Mucosa of descending colon (tissue), 3 donors: Measurements from ENCODE around the gene QARS1. TPM values are rescaled to one million over a fixed set of nuclear protein-coding genes. Genes with fewer than 3 reads are reported as not detected.

Experiments
- ATAC-seq: fragments of 200-7000 bp; cut with Tn5 transposase; one replicate; pipeline ENCODE4 v1.9.1; 2020; ENCODE audit warnings: mild to moderate bottlenecking, moderate library complexity
- DNase-seq, 3 donors: peaks; one replicate each; pipeline ENCODE4 v3.0.0-alpha.2; 2020
- H3K36me3 ChIP-seq: fragments of 200-600 bp; one replicate; pipeline ENCODE4 v1.8.0; 2021; ENCODE audit warnings: low read depth, mild to moderate bottlenecking
- H3K4me1 ChIP-seq: fragments of 200-600 bp; one replicate; pipeline ENCODE4 v1.8.0; 2021; ENCODE audit warnings: low read depth, mild to moderate bottlenecking
- H3K4me3 ChIP-seq: fragments of 200-600 bp; one replicate; pipeline ENCODE4 v1.8.0; 2021; ENCODE audit warnings: mild to moderate bottlenecking
- H3K9me3 ChIP-seq: fragments of 200-600 bp; one replicate; pipeline ENCODE4 v1.8.0; 2021; ENCODE audit warnings: mild to moderate bottlenecking
- intact Hi-C, 2 donors: fragments of 100-400 bp; cut with DNase I in 1 of 2; cut with micrococcal nuclease in 1 of 2; formaldehyde crosslinking; loops; one replicate each; pipeline versions ENCODE4 v1.11.0 to v1.11.1; 2022; cut with DNase I, micrococcal nuclease
- microRNA-seq: library from miRNA; unstranded; fragments of <30 nt; microRNA quantifications from one replicate; pipeline ENCODE4, GENCODE V29; 2019
- total RNA-seq, 3 donors: library from RNA; stranded (reverse); fragmentation: NEBNext Ultra II Directional in 2 of 3; extraction: Animal tissue kit (Norgen Biotek cat#: 25700) in 2 of 3; gene quantifications; one replicate each; pipeline versions ENCODE4 v1.2.1 to v1.2.4, GENCODE V29; 2021 to 2023
- TF ChIP-seq, protein P1 (sequence below): fragments of 200-600 bp; IDR thresholded peaks from one replicate; pipeline ENCODE4 v1.8.0; 2022; ENCODE audit warnings: antibody characterized with exemption, mild to moderate bottlenecking
- donor health status: DM: no; HTN: no; CAD: no; lungs with moderate emphysema.
- donor health status: DM: no; HTN: no; CAD: no.
- donor health status: DM: no; HTN: yes; CAD: no.

QARS1 gene
- total RNA-seq, 3 donors from 2014 or later, result 235 to 415 (median 373) TPM

DNA sequence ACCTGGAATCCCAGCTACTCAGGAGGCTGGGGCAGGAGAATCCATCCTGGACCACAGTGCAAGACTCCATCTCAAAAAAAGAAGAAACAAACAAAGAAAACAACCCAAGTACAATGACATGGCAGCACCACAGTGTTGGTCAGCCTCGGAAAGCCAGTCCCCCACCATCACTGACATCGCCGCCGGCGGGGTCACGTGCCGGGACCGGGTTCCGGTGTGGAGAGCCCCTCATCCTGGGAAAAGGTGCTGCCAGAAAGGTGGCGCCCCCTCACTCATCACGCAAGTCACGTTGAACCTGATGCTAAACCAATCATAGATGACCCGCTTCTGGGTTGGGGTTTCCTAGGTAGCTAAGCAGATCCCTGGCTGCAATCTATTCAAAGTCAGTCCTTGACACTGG lies 28.4 kb downstream of the QARS1 start:
- TF ChIP-seq, protein P1, sequence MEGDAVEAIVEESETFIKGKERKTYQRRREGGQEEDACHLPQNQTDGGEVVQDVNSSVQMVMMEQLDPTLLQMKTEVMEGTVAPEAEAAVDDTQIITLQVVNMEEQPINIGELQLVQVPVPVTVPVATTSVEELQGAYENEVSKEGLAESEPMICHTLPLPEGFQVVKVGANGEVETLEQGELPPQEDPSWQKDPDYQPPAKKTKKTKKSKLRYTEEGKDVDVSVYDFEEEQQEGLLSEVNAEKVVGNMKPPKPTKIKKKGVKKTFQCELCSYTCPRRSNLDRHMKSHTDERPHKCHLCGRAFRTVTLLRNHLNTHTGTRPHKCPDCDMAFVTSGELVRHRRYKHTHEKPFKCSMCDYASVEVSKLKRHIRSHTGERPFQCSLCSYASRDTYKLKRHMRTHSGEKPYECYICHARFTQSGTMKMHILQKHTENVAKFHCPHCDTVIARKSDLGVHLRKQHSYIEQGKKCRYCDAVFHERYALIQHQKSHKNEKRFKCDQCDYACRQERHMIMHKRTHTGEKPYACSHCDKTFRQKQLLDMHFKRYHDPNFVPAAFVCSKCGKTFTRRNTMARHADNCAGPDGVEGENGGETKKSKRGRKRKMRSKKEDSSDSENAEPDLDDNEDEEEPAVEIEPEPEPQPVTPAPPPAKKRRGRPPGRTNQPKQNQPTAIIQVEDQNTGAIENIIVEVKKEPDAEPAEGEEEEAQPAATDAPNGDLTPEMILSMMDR, result no peak
- Histone ChIP-seq H3K4me3 (no peak overlapping the region), H3K36me3 (no peaks in the 10 kb centered on the region), H3K9me3 (no peaks in the 10 kb centered on the region), H3K4me1 (no peaks in the 10 kb centered on the region)
- intact Hi-C loops, result no loop called here
- DNase-seq, result no peak
- no peak for ATAC-seq

DNA sequence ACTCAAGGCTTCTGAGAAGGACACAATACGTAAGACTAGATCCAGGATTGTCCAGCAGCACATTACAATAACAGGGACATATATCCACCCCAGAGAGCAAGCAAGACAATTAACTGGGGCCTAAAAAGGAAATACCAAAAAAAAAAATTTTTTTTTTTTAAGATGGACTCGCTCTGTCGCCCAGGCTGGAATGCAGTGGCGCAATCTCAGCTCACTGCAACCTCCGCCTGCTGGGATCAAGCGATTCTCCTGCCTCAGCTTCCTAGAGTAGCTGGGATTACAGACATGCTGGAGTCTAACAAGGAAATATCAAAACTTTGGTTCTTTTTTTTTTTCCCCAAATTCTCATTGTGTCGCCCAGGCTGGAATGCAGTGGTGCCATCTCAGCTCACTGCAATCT lies 46.5 kb downstream of the QARS1 start:
- intact Hi-C loops, result no loop called here
- H3K9me3 ChIP-seq, result no peaks in the 10 kb centered on the region
- H3K4me1 ChIP-seq, result no peaks in the 10 kb centered on the region
- DNase-seq (no peak), ATAC-seq (no peak)
- TF ChIP-seq, protein P1, result no peak
- H3K4me3 ChIP-seq, result no peak overlapping the region
- H3K36me3 ChIP-seq, result peaks cover 13% of the 10 kb centered on the region

DNA sequence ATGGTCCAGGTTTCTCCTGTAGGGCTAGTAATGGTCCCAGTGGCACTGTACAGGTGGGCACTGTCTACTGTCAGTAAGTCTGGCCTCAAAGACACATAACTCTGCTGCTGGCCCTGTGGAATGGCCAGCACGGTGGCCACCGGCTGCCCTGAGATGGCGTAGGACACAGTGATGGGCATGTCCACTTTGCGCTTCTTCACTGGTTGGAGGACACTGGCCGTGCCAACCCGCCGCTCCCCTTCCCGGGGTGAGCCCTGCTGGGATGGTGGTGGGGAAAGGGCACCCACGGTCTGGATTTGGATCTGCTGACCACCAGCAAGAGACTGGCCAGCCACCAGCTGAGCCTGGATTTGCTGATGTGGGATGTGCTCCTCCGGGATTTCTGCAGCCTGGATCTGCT lies 47.3 kb downstream of the QARS1 start:
- Histone ChIP-seq H3K4me1 (no peaks in the 10 kb centered on the region), H3K36me3 (peaks cover 13% of the 10 kb centered on the region), H3K4me3 (no peak overlapping the region), H3K9me3 (no peaks in the 10 kb centered on the region)
- TF ChIP-seq, protein P1, result no peak
- intact Hi-C loops, result no loop called here
- ATAC-seq (no peak), DNase-seq (no peak)

DNA sequence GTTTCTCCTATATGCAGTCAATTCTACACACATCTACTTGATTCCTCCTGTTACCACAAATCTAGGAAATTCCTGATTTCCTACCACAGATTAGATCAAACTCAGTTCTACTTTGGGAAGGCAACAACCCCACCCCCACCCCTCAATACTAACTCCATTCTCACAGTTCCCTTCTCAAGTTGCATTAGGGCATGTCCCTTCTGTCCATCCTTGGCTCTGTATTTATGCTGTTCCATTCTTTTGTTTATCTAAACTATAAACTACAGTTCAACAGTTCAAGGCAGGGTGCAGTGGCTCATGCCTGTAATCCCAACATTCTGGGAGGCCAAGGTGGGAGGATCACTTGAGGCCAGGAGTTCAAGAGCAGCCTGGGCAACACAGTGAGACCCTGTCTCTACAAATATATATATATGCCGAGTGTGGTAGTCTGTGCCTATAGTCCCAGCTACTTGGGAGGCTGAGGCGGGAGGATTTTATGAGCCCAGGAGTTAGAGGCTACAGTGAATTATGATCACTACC lies 50.2 kb downstream of the QARS1 start:
- DNase-seq, result no peak
- H3K4me3 ChIP-seq, result no peak overlapping the region
- intact Hi-C loops, result no loop called here
- peaks cover 13% of the 10 kb centered on the region for H3K36me3 ChIP-seq
- TF ChIP-seq, protein P1, result no peak
- no peaks in the 10 kb centered on the region for H3K9me3 ChIP-seq
- ATAC-seq, result no peak
- H3K4me1 ChIP-seq, result no peaks in the 10 kb centered on the region

DNA sequence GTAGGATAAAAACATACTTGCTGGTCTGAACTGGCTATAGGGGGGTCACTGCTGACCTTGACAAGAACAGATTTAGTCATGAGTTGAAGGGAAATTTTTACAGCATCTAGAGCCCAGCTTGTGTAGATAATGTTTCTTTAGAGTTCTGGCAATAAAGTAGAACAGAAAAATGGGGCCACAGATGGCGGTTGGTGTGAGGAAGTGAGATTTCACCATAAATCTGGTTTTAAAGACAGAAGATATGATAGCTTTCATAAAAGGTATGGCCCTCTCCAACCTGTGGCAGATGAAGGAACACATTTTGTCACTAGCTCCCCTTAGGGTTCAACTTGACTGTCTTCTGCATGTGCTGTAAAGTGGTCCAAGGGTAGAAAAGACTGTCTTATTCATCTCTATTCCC lies 51.0 kb downstream of the QARS1 start:
- intact Hi-C loops, result no loop called here
- TF ChIP-seq, protein P1, result no peak
- DNase-seq (no peak), ATAC-seq (no peak)
- Histone ChIP-seq H3K36me3 (peaks cover 13% of the 10 kb centered on the region), H3K4me3 (no peak overlapping the region), H3K9me3 (no peaks in the 10 kb centered on the region), H3K4me1 (no peaks in the 10 kb centered on the region)

Small RNA genes within 50 kb of the gene (microRNA-seq; reads per million reads assigned to microRNA genes)
- gene MIR6890, result not detected

Other genes with a start within 250 kb of the QARS1 start
- 10 to 100 TPM; 32.7 to 39.0 (median 36.9) TPM for gene SLC25A20, start 205.9 kb downstream of the QARS1 start, total RNA-seq
- gene ARIH2, start 185.9 kb downstream of the QARS1 start, total RNA-seq, result 100 to 1,000 TPM in 1 of 3 donors, 10 to 100 TPM in 2; 73.3 to 109 (median 82.1) TPM
- 10 to 100 TPM; 40.2 to 60.6 (median 41.4) TPM for gene P4HTM, start 114.5 kb downstream of the QARS1 start, total RNA-seq
- 100 to 1,000 TPM in 2 of 3 donors, 10 to 100 TPM in 1; 98.5 to 205 (median 165) TPM for gene WDR6, start 97.4 kb downstream of the QARS1 start, total RNA-seq
- gene DALRD3, start 86.2 kb downstream of the QARS1 start, total RNA-seq, result 10 to 100 TPM; 16.7 to 32.7 (median 18.9) TPM
- 10 to 100 TPM; 61.0 to 69.9 (median 63.2) TPM for gene NDUFAF3, start 82.6 kb downstream of the QARS1 start, total RNA-seq
- 100 to 1,000 TPM; 113 to 146 (median 114) TPM for gene IMPDH2, start 75.4 kb downstream of the QARS1 start, total RNA-seq
- 100 to 1,000 TPM in 1 of 3 donors, 10 to 100 TPM in 2; 73.0 to 104 (median 86.1) TPM for gene QRICH1, start 10.7 kb downstream of the QARS1 start, total RNA-seq
- 10 to 100 TPM; 65.7 to 84.7 (median 82.6) TPM for gene USP19, start 16.1 kb upstream of the QARS1 start, total RNA-seq
- 100 to 1,000 TPM in 1 of 3 donors, 10 to 100 TPM in 2; 52.1 to 354 (median 82.0) TPM for gene LAMB2, start 28.3 kb upstream of the QARS1 start, total RNA-seq
- 10 to 100 TPM; 15.2 to 20.7 (median 19.9) TPM for gene CCDC71, start 61.6 kb upstream of the QARS1 start, total RNA-seq
- 10 to 100 TPM in 1 of 3 donors, 1 to 10 TPM in 2; 6.3 to 68.4 (median 6.3) TPM for gene KLHDC8B, start 66.8 kb upstream of the QARS1 start, total RNA-seq
- gene C3orf62, start 172.5 kb upstream of the QARS1 start, total RNA-seq, result 1 to 10 TPM; 4.5 to 7.8 (median 5.5) TPM
- 10 to 100 TPM; 46.4 to 60.5 (median 58.9) TPM for gene USP4, start 235.3 kb upstream of the QARS1 start, total RNA-seq